GM19438 (cell line): ENCODE measurements around the gene ACAD9.
"Not testable (repeated sequence)": the region's sequence is repeated elsewhere in the genome, so short reads cannot be mapped to it uniquely, and the experiment has no call there.

Experiments used
- ATAC-seq: cut with Tn5 transposase; IDR thresholded peaks from one replicate; pipeline ENCODE4 v1.9.1; 2021; ENCODE audit warnings: low read depth; ENCODE audit not compliant: unreplicated experiment

Gene ACAD9

DNA sequence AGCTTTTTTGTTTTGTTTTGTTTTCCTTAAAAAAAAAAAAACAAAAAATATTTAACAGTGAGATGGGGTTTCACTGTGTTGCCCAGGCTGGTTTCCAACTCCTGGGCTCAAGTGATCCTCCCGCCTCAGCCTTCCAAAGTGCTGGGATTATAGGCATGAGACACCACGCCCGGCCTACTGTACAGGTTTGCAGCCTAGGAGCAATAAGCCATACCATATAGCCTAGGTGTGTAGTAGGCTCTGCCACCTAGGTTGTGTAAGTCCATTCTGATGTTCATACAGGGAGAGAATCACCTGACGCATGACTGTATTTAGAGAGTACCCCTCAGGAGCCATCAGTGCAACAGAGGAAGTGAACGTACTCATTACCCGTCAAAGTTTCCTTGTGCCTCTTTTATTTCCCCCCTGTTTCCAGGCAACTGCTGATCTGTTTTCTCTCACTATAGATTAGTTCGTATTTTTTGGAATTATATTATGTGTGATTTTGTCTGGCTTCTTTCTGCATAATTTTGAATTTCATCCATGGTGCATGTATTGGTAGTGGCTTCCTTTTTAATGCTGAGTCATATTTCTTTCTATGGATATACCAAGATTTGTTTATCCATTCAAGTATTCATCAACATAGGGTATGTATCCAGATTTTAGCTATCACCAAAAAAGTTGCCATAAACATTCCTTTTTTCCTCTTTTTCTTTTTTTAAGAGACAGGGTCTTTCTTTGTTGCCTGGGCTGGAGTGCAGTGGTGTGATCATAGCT lies 9.9 kb downstream of the ACAD9 start:
- no peak for ATAC-seq

DNA sequence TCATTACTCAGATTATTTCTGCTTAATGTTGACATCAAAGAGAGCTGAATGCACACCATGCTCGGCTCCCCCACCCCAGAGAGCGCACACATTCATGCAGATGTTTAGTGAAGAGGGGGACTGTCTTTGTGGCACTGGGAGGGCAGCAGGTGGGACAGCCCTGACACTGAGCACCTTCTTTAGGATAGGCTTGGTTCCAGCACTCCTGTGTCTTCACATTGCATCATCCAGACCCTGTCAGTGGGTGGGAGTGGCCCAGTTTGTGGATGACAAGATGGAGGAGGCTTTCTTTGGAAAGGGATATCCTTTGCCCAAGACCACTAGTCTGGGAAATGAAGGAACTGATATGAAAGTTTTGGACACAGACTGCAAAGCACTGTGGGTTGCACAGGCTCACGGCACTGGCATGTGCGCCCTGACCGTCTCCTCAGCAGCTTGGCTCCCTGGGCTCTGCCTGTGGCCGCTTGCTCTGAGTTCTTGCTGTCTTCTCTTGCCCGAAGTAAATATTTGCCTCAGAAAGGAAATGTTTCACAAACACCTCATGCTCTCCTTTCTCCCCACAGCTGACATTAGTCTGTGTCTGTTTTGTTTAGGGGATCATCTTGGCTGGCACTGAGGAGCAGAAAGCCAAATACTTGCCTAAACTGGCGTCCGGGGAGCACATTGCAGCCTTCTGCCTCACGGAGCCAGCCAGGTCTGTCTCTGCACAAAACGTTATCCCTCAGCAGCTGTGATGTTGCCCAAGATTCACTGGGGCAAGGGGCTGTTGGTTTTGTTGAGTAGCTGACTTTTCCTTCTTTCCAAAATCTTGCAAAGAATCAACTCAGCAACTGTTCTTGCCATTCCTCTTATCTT lies 16.6 kb downstream of the ACAD9 start:
- no peak for ATAC-seq

DNA sequence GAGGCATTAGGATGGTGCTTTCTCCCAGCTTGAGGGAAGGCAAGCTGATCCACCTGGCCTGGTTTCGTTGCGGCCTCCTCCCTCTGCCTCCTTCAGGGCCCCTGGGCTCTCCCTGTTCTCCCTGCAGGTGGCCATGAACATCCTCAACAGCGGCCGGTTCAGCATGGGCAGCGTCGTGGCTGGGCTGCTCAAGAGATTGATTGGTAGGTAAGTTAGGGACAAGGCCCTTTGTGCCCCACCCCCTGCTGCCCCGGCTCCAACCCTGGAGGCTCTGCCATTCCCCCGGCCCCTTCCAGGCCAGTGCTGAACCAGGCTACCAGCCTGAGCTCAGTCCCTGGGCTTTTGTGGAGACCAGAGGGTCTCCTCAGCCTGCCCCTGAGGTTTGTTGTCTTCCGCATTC lies 23.0 kb downstream of the ACAD9 start:
- ATAC-seq = no peak

DNA sequence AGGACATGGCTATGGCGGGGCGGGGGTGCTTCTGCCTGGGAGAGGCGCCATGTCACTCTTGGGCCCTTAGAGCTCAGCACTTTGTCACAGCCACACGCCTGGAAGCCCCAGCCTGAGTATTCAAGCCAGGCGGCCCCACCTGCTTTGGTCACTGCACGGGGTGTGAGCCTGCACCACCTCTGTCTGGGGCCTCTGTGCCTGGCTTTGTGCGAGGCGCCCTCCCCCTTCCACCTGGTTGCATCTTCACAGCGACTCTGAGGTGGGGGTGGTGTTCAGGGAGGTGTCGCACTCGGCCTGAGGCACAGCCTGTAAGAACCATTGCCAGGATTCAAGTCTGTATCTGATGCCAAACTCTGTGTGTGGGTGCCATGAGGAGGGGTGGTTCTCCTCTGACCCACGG lies 24.1 kb downstream of the ACAD9 start:
- no peak for ATAC-seq

GRCh38 chr3:128906031-128906803 lies 26.8 kb downstream of the ACAD9 start:
- ATAC-seq = no peak

GRCh38 chr3:128906804-128907525 lies 27.5 kb downstream of the ACAD9 start:
- ATAC-seq = no peak

GRCh38 chr3:128907706-128908445 lies 28.5 kb downstream of the ACAD9 start:
- ATAC-seq = no peak

DNA sequence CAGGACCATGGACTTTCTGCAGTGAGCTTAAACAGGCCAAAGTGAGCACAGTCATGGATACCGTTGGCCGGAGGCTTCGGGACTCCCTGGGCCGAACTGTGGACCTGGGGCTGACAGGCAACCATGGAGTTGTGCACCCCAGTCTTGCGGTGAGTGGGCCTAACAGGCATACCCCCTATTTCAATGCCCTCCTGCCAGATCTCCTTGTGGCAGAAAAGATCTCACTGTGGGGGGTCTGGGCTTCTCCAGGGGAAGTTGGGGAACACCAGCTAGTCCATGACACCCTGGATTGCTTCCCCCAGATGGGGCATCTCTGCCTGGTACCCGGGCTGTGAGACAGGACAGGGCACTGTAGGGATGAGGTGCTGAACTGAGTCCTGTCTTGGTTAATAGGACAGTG lies 29.5 kb downstream of the ACAD9 start:
- ATAC-seq = no peak

DNA sequence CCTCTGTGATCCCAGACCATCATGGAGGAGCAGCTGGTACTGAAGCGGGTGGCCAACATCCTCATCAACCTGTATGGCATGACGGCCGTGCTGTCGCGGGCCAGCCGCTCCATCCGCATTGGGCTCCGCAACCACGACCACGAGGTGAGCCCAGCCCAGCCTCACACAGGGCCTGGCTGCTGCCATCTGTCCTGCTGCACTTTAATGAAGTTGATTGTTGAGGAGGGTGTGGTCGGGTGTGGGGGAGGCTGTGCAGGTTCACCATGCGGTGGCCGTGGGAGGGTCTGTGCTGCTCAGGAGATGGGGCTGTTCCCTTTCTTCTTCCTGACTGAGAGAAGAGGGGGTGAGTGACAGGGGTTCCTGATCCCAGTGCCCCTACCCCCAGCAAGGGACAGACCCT lies 30.6 kb downstream of the ACAD9 start:
- ATAC-seq = no peak

DNA sequence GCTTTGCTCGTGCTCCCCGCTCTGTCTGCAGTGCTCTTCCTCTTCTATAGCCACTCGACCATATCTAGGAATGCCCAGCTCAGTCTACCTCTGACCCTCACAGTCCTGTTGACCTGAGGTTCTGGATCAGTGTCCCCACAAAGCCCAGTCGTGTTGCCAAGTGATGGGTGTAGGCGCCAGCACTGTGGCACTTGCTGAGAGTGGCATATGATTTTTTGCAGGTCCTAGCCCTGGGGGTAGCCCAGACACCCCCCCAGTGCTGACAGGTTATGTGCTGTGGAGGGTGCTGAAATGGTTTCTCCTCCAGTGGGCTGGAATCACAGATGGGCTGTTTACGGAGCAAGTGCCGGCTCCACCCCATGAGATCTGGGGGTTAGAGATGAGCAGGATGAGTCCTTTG lies 32.5 kb downstream of the ACAD9 start:
- no peak for ATAC-seq

GRCh38 chr3:128914966-128915645 lies 35.7 kb downstream of the ACAD9 start:
- no peak for ATAC-seq

DNA sequence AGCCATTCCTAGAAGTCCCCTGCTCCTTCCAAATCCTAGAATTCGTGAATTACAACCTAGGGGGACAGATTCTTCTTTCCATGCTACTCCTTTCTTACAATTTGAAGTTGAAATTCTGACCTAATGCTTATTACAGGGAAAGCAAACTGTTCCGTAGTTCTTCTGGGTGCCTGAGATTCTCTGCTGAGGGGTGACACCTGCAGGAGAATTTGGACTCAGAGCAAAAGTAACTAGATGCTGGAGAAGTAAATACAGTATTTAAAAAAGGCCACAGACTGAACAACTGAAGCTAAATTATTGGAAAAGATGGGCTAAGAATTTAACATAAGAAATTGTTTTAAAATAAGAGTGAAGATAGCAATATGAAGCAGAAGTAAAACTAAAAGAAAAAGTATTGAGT lies 37.9 kb downstream of the ACAD9 start:
- ATAC-seq = no peak

DNA sequence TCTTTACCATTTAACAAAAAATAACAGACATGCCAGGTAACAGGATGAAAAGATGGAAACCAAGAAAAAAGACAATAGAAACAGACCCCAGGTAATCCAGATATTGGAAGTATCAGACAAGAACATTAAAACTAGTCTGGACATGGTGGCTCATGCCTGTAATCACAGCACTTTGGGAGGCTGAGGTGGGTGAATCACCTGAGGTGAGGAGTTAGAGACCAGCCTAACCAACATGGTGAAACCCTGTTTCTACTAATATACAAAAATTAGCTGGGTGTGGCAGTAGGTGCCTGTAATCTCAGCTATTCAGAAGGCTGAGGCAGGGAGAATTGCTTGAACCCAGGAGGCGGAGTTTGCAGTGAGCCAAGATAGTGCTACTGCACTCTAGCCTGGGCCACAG lies 40.6 kb downstream of the ACAD9 start:
- no peak for ATAC-seq

DNA sequence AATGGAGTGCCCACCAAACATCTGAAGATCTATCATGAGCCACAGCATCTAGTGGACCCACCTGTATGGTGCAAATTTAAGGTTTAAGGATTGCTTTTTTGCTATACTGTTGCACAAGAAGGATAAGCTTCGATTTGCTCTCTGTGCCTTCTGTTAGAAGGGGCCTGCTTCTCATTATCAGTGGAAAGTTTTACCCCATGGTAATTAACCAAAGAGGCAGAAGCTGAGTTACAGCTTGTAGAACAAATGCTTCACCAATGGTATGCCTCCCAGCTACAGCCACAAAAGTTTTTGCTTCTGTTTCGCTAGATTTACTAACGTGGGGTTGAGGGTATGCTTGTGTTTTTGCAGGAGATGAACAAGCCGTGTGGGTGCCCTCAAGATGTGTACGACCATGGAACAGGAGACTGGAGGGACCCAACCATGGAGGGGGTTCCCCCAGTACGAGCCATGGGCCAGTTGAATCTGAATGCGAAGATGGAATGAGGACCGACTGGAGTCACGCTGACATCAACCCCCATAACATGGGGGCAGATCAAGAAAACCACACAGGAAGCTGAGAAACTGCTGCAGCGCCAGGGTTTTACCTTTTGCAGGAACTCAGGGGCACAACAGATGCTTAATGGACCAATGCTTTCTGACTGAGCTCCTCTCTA lies 43.5 kb downstream of the ACAD9 start:
- no peak for ATAC-seq

DNA sequence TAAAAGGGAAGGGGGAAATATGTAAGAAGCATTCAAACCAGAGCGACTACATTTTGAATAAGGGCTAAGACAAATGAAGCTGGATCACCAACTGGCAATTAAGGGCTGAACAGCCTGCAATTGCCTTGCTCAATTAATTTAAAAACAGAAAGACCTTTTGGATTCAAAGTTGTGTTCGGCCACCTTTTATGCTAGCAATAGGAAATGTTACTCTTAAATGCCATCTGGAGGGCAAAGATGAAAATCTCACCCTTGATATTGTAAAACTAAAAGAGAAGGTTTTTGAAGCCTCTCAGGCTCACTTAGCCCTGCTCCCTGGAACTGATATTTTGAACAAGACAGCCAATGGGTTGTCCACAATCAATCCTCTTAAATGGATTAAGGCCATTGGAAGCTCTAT lies 44.2 kb downstream of the ACAD9 start:
- no peak for ATAC-seq

- not testable (repeated sequence) for ATAC-seq
Measured at GRCh38 chr3:128923986-128924385, 44.6 kb downstream of the ACAD9 start.

DNA sequence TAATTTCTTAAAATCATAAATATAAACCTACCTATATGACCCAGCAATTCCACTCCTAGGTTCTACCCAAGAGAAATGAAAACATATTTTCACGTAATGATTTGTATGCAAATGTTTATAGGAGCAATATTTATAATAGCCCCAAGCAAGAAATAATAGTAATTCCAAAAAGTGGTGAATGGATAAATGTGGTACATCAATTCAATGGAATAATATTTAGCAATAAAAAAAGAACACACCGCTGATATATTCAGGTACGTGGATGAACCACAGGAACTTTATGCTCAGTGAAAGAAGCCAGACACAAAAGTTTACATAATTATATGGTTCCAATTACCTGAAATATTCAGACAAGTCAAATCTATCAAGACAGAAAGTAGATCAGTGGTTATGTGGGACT lies 49.9 kb downstream of the ACAD9 start:
- no peak for ATAC-seq

GRCh38 chr3:128931046-128931445 lies 51.6 kb downstream of the ACAD9 start:
- ATAC-seq = no peak
